DMS53 treated with DMSO at 0.1 percent for 48 hours (cell line): ENCODE results near the gene MPP4.
A peak's percentile ranks its signal among the peaks of the same experiment; 100 is the strongest.

Source experiments
- DNase-seq: peaks from one replicate; lab custom pipeline; 2025; ENCODE audit not compliant: unreplicated experiment; lab: John Stamatoyannopoulos, UW

The MPP4 gene, protein sequence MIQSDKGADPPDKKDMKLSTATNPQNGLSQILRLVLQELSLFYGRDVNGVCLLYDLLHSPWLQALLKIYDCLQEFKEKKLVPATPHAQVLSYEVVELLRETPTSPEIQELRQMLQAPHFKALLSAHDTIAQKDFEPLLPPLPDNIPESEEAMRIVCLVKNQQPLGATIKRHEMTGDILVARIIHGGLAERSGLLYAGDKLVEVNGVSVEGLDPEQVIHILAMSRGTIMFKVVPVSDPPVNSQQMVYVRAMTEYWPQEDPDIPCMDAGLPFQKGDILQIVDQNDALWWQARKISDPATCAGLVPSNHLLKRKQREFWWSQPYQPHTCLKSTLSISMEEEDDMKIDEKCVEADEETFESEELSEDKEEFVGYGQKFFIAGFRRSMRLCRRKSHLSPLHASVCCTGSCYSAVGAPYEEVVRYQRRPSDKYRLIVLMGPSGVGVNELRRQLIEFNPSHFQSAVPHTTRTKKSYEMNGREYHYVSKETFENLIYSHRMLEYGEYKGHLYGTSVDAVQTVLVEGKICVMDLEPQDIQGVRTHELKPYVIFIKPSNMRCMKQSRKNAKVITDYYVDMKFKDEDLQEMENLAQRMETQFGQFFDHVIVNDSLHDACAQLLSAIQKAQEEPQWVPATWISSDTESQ

DNA sequence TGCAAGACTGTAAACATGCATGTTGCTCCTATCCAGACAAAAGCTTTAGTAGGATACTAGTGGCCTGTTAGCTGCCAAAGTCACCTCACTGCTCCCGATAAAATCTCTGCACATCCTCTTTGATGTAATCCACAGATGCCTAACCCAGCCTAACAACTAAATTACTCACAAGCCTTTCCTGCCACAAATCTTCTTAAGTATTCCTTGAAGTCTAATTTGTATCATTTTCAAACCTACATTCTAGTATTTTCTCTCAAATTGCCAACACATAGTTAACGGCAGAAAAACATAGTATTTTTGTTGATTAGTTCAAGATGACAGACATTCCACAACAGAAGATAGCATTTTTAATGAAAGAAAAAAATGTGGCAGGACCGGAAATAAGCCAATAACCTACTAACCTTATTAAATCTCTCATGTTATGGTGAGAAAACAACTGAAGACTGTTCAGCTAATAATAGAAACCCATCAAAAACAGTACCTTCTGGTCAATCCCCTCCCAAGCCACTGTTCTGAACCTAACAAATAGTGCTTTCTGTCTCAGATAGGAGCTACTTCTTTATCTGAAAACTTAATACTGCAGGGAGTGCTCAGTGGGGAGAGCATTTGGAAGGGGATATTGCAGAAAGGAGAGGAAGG lies at the start of gene MPP4:
MPP4 (minus strand) TSS at position 57 of the 639 bp plus-strand sequence. CDS start 4,690 bp downstream, outside the sequence.
- no peak for DNase-seq

DNA sequence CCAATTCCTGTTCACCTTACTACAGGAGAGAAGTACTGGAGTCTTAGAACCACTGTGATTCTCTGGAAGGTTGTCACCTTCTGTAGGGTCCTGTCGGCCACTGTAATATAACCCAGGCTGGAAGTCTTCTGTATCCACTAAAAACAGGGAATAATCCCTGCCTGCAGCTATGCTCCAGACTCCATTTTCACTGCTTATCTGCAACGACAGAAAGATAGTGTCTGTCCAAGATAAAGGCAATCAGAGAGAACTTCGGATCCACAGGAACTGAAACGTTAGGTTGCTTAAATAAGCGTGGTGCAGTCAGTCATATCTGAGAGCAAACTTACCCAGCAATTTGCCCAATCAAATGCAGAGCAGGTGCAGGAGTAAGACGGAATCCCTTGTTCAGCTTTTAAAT lies 48.1 kb upstream of the MPP4 start:
- no peak for DNase-seq

DNA sequence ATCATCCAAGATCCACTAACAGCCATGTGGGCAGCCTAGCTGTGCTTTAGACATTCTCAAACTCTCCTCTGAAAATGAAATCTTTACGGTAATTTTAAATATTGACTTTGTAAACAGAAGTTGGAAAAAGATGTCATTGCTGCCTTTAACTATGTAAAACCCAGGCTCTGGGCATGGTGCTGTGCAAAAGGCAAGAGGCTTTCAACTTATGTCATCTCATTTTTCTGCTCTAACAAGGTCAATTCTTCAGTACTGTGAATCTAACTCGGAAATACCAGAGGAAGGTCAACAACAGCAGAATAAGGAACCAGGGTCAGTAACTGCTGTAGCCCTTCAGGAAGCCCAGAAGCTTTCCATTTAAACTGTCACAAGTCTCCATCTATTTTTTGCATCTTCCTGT lies 37.0 kb upstream of the MPP4 start:
- peak; percentile 16 for DNase-seq

DNA sequence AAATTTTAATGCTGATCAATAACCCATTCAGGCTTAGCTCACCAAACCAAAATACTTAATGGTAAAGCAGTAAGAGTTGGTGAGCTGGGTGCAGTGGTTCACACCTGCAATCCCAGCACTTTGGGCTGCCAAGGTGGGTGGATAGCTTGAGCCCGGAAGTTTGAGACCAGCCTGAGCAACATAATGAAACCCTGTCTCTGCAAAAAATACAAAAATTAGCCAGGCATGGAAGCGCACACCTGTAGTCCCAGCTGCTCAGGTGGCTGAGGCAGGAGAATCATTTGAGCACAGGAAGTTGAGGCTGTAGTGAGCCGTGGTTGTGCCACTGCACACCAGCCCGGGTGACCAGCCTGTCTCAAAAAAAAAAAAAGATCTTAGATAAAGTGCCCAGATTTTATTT lies 35.7 kb upstream of the MPP4 start:
- no peak for DNase-seq

DNA sequence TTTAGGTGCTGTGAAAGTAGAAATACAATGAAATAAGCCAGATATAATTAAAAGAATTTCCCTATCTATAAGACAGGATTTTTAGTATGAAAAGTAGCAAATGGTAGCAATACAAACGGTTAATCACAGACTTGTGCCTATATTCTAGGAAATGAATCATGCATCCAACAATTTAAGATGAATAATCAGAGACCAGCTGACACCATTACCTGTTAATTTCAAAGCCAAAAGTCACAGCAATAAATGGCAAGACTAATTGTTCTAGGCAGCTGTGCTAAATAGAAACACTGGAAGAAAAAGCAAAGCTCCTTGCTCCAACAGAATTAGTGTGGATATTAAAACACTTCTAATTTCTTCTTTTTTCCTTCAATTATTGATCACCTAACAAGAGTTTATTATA lies 35.1 kb upstream of the MPP4 start:
- DNase-seq = no peak

DNA sequence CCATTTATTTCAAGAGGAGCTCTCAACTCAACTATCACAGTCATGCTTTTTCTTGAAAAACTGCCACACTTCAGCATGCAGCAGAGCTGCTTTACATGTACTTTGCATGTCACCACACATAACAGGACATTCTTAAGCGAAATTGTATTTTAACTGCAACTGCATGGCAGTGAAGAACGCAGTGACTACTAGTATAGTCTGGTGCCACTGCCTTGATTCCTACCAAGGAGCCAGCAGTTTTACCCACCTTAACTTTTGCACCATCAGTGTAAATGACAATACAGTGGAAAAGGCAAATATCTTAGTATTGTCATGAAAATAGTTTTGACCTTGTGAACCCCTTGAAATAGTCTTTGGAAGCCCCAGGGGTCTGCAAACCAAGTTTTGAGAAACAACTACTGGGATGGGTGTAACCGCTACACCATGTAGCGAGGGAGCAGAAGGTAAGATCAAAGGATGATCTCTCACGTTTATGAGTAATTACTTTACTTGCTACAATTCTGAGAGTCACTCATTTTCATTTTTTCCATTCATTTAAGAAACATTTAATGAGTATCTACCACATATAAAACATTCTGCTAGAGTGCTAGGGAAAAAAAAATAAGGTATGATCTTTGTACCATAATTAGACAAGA lies 32.3 kb upstream of the MPP4 start:
- no peak for DNase-seq

DNA sequence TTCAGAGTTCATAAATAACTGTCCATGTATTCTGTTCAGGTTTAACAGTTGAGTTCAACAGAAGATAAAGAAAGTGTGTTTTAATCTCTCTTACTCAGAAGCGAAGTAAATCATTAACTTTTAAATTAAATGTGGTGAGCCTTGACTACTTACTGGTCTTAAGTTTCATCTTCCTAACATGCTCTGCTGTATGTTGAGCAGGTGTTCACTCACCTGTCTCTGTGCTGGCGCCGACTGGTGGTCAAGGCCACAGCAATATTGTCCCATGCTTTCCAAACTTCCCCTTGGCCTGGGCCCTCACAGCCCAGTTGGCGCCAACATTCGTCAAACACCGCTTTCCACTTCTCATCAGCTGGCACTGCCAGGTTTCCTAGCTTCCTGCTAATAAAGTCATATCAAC lies 17.0 kb upstream of the MPP4 start:
- peak; percentile 99 for DNase-seq

DNA sequence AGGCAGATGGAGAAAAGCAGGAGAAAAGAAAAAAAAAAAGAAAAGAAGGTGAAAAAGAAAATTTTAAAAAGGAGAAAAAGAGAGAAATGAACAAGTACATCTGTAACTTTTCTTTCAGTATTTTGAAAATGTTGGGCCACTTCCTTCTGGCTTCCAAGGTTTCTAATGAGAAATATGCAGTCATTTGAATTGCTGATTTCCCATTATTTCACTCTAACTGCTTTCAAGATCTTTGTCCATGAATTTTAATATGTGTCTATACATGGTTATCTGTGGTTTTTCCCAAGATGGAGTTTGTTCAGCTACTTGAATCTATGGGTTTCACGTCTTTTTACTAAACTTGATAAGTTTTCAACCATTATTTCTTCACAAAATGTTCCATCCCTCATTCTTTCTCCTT lies 14.3 kb upstream of the MPP4 start:
- no peak for DNase-seq

DNA sequence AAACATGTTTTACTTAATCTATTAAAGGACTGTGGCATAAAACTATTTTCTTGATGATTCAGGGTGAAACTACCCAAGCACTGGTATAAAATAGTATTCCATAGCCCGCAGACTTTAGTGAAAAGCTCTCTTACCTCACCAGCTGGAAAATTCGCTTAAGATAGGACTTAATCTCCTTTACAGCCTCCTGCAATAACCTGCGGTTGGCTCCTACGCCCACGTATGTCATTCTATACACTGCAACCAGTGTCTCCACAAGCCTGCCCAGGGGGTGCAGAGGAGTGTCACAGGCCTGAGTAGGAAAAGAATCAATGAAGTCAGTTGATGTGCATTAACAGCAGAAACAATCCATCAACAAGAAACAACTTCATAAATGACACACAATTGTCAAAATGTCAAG lies 11.3 kb upstream of the MPP4 start:
- no peak for DNase-seq

DNA sequence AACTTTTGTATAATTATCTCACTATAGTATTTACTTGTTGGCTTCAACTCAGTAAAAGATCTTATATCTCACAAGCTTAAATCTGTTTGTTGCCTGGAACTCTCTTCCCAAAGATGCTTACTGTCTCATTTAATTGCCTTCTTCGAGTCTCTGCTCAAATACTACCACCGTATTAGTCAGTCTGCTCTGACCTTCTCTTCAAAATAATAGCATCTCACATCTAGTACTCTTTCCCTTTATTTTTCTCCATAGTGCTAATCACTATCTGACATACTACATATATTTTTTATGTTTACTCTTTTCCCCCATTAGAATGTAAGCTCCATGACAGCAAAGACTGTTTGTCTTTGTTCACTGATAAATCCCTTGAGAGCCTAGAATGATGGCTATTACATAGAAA lies 10.6 kb upstream of the MPP4 start:
- DNase-seq = no peak

DNA sequence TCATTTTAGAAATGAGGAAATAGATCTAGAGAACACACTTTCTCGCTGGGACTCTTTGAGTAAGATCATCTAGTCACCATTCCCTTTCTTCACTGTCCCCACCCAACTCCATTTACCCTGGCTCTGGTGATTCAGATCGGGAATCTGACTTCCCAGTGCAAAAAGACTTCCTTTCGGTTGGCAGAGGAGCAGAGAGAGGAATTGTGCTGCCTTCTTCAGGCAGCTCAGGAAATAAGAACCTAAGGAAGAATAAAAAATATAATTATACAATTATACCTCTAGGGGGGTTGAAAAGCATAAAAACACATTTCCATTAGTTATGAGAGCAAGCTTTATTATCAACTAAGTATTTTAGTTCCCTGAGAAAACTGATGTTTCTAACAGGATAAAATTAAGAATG lies 9.3 kb upstream of the MPP4 start:
- no peak for DNase-seq

DNA sequence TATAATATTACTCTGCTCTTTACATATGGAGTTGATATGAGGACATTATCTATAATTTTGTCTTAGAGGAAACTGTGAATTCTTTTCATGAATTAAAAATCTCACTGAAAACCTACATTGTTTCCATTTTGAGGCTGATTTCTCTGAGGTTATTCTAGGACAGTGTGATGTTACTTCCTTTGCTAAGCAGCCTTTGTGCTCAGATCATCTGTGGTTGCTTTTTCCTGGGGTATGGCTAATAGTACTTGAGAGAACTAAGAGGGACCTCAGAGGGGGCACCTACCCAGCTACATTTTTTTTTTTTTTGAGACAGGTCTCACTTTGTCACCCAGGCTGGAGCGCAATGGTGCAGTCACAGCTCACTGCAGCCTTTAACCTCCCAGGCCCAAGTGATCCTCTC lies 8.7 kb upstream of the MPP4 start:
- no peak for DNase-seq

DNA sequence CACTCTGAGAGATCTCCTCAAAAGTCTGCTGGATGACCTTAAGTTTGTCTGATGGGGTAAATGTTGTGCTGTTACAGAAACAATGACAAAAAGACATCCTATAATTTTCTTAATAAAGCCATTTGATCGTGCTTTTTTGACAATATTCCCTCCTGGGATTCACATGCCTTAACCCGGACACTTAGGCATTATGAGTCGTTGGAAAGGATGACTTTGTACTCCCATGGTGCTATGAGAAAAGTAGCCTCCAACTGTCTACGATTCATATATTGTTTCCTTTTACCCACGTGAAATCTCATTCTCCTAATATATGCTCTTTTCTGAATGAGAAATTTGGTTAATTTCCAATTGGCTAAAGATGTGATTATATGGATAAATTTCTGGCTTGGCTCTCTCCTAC lies 6.1 kb upstream of the MPP4 start:
- no peak for DNase-seq

DNA sequence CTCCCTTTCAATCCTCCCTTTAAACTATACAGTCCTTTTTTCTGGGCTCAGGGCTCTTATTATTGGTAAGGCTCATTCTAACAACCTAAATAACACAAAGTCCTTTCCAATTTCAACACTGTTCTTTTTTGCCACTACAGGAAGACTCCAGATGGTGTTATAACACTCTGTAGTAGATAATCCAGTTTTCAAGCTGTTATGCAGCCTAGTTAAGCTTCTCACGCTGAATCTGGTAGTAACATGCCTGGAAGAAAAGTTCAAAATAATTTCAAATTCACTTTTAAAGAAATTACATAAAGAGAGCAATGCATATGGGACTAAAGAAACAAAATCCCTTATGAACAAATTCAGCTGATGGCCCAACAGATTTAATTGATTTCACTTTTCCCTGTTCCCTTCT lies 3.2 kb upstream of the MPP4 start:
- no peak for DNase-seq

DNA sequence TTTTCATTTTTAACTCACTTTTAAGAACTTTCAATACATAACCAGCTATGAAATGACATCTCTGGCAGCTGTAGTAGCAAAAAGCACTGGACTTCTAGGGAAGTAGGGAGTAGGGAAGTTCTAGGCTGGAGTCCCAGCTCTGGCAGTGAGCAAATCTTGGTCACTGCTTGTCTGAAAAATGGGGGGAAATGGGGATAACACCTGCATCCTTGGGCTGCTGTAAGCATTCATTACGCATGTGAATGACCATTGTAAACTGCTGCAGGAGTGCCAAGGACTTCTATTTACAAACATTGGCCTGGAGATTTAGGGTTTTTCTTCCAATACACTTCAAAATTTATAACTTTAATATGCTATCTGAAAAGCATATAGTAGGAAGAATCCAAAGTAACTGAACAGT lies 972 bp upstream of the MPP4 start:
- no peak for DNase-seq

DNA sequence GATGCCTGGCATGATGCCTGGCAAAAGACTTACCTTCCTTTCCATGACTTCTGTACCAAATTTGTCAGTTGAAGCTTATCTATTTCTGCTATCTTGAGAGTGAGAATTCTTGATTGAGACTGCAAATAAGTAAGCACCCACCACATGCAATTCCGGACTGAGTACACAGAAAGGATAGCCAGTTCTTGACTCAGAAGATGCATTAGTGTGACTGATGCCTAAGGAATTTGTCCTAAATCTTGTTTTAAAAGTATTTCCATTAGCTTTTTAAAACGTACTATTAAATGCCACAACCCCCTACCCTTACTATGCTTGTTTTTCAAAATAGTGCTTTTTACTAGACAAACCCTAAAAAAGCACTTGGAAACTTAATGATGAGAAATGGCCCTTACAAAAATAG lies 545 bp downstream of the MPP4 start:
- no peak for DNase-seq

DNA sequence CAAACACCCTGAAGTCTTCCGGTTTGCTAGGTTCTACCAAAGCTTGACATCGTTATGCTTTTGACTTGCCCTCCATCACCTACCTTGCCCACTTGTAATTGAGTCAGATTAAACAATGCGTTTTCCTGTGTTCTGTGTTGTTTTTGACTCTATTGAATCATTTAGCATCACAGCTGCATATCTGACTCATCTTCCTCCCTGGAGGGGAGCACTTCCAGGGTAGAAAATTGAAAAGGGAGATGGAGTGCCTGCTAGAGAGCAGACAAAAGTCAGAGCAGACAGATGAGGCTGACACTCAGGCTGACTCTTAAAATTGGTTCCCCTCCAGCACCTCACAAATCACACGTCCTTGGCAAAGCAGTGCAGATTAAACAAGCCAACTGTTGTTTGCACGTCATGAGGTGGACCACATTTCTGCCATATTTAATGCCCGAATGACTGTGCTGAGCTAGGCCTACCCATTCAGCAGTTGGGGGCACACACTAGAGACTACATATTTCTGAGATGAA lies 2.2 kb downstream of the MPP4 start:
- DNase-seq = peak; percentile 31

DNA sequence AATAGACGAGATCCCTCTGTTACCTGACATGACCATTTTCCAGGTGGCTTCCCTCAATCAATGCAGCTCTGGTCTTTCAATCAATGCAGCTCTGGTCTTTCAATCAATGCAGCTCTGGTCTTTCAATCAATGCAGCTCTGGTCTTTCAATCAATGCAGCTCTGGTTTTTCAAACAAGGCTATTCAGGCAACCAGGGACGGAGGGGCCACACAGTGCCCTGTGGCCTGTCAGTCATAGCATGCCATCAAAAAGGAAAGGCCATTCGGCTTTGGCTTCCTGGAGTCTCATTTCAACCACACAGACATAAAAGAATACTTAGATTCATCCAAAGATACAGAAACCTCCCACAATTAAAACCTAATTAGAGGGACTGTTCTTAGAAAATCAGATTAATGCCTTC lies 13.3 kb downstream of the MPP4 start:
- DNase-seq = no peak

DNA sequence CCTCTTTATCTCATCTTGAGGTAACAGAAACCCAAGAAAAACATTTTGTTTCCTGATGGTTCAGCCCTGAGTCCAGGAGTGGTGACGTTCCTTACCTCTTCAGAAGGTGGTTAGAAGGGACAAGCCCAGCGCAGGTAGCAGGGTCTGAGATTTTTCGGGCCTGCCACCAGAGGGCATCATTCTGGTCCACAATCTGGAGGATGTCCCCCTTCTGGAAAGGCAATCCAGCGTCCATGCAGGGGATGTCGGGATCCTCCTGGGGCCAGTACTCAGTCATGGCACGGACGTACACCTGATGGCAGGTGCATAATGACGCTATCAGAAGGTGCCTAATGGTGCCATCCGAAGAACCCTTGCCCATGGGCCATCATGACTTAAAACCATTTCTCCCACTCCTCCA lies 17.7 kb downstream of the MPP4 start:
- DNase-seq = peak; percentile 14

DNA sequence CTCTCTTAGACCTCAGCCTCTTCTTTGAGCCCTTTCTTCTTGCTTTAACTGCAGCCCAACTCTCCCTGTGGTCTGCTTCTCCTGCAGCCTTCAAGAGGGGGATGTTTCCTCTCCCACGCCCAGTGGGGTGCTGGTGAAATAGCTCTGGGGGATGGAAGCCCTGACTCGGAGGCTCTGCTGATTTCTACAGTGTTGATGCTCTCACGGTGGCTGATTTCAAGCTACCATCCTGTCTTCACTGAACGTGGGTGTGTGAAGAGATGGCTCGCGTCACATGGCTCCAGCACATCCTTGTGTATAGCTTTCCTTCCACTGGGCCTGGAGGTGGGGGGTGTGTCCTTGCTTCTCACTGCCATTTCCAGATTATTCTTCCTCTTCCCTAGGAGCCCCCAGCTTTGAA lies 20.0 kb downstream of the MPP4 start:
- DNase-seq = no peak

DNA sequence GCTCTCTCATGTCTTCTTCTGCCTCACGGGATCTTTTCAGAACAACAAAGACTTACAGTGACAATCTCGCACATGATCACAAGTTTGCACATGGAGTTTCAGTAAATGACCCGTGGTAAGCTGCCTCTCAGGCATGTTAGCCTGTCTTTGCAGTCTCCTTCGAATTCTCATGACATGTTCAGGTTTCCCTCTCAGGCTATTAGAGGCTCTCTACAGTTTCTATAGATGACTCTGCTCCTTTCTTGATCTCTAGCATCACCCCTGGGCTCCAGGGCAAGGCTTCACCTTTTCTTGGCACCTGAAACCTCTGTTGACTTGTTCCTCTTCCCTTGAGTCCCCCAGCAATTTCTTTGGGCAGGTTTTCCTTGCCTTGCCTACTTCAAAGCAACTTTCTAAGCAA lies 23.0 kb downstream of the MPP4 start:
- no peak for DNase-seq

DNA sequence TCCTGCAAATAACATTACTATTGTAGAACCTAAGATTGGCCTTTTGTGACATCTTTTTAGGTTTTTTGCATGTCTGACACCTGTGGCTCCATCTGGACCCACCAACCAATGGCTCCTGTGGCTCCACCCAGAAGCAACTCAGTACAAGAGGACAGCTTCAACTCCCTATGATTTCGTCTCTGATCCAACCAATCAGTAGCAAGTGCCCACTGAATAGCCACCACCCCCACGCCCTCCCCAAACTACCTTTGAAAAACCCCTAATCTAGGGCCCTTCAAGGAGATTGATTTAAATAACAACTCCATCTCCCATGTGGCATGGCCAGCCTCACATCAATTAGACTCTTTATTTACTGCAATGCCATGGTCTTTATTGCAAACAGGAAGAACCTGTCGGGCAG lies 23.6 kb downstream of the MPP4 start:
- no peak for DNase-seq
